GM21381 (cell line): ENCODE data around the gene BEX2.

Experiments
- ATAC-seq: cut with Tn5 transposase; IDR thresholded peaks from one replicate; pipeline ENCODE4 v1.9.1; 2021; ENCODE audit warnings: mild to moderate bottlenecking, moderate library complexity; ENCODE audit not compliant: unreplicated experiment

The BEX2 gene

GRCh38 chrX:103274284-103274683, 36.5 kb downstream of the BEX2 start:
- ATAC-seq = no peak
